Measurements from ENCODE around the gene FAM177A1. TPM values are rescaled to one million over a fixed set of nuclear protein-coding genes. Genes with fewer than 3 reads are reported as not detected.

FAM177A1 gene
- total and polyA plus RNA-seq, 2 of the 13 experiments (the other 11 are each of a cell fraction or from before 2014, with no cell fraction given), result 72.9 to 119 TPM

DNA sequence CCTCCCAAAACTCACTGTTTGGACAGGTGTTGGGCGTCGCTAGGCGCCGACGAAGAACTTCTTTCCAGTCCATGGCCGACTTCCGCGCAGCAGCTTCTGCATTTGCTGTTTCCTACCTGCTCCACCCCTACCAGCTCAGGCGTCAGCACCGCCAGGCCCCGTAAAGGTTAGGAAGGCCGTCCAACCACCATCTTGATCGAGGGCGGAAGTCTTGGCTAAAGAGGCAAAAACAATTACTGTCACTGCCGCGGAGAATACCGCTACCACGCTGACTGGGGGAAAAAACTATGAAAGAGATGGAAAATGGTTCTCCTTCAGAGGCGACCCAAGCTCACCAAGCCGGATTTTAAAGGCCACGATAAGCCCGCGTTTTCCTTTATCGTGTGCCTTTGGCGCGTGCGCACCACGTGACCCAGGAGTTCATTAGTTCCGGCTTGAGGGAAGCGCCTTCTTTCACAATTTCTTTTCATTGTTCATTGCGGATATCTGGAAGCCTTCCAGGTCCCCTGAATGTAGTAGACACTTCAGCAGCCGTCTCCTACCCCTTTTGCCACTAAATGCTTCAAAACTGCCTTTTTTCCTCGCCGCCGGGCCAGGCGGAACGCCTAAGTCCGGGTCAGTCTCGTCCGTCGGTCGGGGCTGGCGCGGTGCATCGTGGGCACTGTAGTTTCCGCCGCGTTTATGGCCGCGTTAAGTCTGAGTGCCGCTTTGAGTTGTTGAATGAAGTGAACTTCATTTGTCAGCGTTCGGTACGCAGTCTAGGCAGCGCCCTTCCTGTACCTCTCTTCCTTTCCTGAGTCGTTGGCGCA lies 76.0 kb downstream of the FAM177A1 start, which contains the start of the genes PPP2R3C and PRORP (continued):
- TF ChIP-seq, protein P1, sequence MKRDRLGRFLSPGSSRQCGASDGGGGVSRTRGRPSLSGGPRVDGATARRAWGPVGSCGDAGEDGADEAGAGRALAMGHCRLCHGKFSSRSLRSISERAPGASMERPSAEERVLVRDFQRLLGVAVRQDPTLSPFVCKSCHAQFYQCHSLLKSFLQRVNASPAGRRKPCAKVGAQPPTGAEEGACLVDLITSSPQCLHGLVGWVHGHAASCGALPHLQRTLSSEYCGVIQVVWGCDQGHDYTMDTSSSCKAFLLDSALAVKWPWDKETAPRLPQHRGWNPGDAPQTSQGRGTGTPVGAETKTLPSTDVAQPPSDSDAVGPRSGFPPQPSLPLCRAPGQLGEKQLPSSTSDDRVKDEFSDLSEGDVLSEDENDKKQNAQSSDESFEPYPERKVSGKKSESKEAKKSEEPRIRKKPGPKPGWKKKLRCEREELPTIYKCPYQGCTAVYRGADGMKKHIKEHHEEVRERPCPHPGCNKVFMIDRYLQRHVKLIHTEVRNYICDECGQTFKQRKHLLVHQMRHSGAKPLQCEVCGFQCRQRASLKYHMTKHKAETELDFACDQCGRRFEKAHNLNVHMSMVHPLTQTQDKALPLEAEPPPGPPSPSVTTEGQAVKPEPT (CRISPR knock-in tag; IDR thresholded peaks at IDR 0.05; ENCODE audit: low read depth), result peak; percentile 85
- TF ChIP-seq, protein P2, sequence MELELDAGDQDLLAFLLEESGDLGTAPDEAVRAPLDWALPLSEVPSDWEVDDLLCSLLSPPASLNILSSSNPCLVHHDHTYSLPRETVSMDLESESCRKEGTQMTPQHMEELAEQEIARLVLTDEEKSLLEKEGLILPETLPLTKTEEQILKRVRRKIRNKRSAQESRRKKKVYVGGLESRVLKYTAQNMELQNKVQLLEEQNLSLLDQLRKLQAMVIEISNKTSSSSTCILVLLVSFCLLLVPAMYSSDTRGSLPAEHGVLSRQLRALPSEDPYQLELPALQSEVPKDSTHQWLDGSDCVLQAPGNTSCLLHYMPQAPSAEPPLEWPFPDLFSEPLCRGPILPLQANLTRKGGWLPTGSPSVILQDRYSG (CRISPR knock-in tag; IDR thresholded peaks at IDR 0.05), result peak; percentile 99
- TF ChIP-seq ZNF367 (CRISPR knock-in tag; IDR thresholded peaks at IDR 0.05; ENCODE audit: borderline replicate concordance), result peak; percentile 97
- peak; percentile 70 for TF ChIP-seq JUN (CRISPR knock-in tag; IDR thresholded peaks at IDR 0.05)
- peak; percentile 93 for TF ChIP-seq ZNF564 (CRISPR knock-in tag; IDR thresholded peaks at IDR 0.05)
- peak; percentile 74 for TF ChIP-seq ESRRA (CRISPR knock-in tag; IDR thresholded peaks at IDR 0.05; ENCODE audit: low read depth)
- peak; percentile 96; the same call in 1 of the 2 replicates for TF ChIP-seq NFIB (CRISPR knock-in tag; IDR thresholded peaks at IDR 0.05; ENCODE audit: borderline replicate concordance)
- peak; percentile 96 for TF ChIP-seq TP53 (CRISPR knock-in tag; conservative IDR thresholded peaks at IDR 0.05)
- TF ChIP-seq U2AF1 (optimal IDR thresholded peaks at IDR 0.05; ENCODE audit: low read depth, low read length), result peak; percentile 83
- peak; percentile 60 for TF ChIP-seq HNRNPH1 (optimal IDR thresholded peaks at IDR 0.05; ENCODE audit: low read depth, low read length)
- peak; percentile 34 for TF ChIP-seq KLF15 (CRISPR knock-in tag; IDR thresholded peaks at IDR 0.05; ENCODE audit: borderline replicate concordance)
- TF ChIP-seq ZNF33A (CRISPR knock-in tag; IDR thresholded peaks at IDR 0.05; ENCODE audit: borderline replicate concordance), result peak; percentile 96; the same call in 1 of the 2 replicates
- TF ChIP-seq KAT8 (CRISPR knock-in tag; IDR thresholded peaks at IDR 0.05), result peak; percentile 96
- TF ChIP-seq LCORL (IDR thresholded peaks at IDR 0.05), result peak; percentile 12; the same call in 1 of the 2 replicates
- TF ChIP-seq LCORL (CRISPR knock-in tag; IDR thresholded peaks at IDR 0.05), result peak; percentile 98
- TF ChIP-seq, protein P3, sequence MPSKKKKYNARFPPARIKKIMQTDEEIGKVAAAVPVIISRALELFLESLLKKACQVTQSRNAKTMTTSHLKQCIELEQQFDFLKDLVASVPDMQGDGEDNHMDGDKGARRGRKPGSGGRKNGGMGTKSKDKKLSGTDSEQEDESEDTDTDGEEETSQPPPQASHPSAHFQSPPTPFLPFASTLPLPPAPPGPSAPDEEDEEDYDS (CRISPR knock-in tag; IDR thresholded peaks at IDR 0.05), result peak; percentile 82
- TF ChIP-seq RARG (CRISPR knock-in tag; IDR thresholded peaks at IDR 0.05; ENCODE audit: low read depth), result no peak; the same call in none of the 2 replicates
- TF ChIP-seq SYNCRIP (IDR thresholded peaks at IDR 0.05; ENCODE audit: insufficient read depth, low read depth, low read length), result no peak
- TF ChIP-seq ZNF432 (CRISPR knock-in tag; IDR thresholded peaks at IDR 0.05; ENCODE audit: borderline replicate concordance), result no peak
- peak; percentile 54; the same call in 1 of the 2 replicates for TF ChIP-seq MIXL1 (CRISPR knock-in tag; IDR thresholded peaks at IDR 0.05)
- TF ChIP-seq PCBP1 (IDR thresholded peaks at IDR 0.05; ENCODE audit: borderline replicate concordance, low read depth, low read length), result peak; percentile 91
